ENCODE measurements around the gene DSCAML1. TPM values are rescaled to one million over a fixed set of nuclear protein-coding genes. Genes with fewer than 3 reads are reported as not detected.

The DSCAML1 gene
- total RNA-seq, 1 experiment from 2014 or later, result not detected

- ChIA-PET CTCF (no interaction called here), POLR2A (ENCODE audit: unreplicated experiment) (no interaction called here)
- Histone ChIP-seq H3K36me3 (ENCODE audit: low read depth, low read length) (no peaks in the 10 kb centered on the region), H3F3A (ENCODE audit: low read length, unreplicated experiment) (no peaks in the 10 kb centered on the region), H3K27ac (ENCODE audit: low read length) (no peak overlapping the region), H3K9me3 (ENCODE audit: low read length) (no peaks in the 10 kb centered on the region), H3K9ac (ENCODE audit: low read length) (no peak overlapping the region), H2AFZ (ENCODE audit: low read length) (no peak overlapping the region), H3K4me1 (ENCODE audit: insufficient read depth, low read length) (no peaks in the 10 kb centered on the region), H3K9me2 (replicated peaks; ENCODE audit: low read length) (no peaks in the 10 kb centered on the region), H3K4me2 (ENCODE audit: low read length) (no peak overlapping the region), H3K79me2 (ENCODE audit: low read length) (no peaks in the 10 kb centered on the region), H3K27me3 (ENCODE audit: low read length) (peaks cover 95% of the 10 kb centered on the region), H3K4me3 (ENCODE audit: low read length) (no peak overlapping the region), H4K20me1 (ENCODE audit: low read length) (no peaks in the 10 kb centered on the region)
- DNase-seq, result no peak
- TF ChIP-seq EZH2phosphoT487 (IDR thresholded peaks at IDR 0.05; ENCODE audit: borderline replicate concordance, low read length) (no peak), CTCF (conservative IDR thresholded peaks at IDR 0.05; ENCODE audit: low read depth, low read length) (no peak), EZH2 (IDR thresholded peaks at IDR 0.05; ENCODE audit: low read length, unreplicated experiment) (no peak)
- intact Hi-C loops (cut with micrococcal nuclease), result no loop called here
- ATAC-seq, result no peak
- BruUV-seq (replicated peaks), result no TSS peak
These were observed 208.0 kb downstream of the DSCAML1 start for GRCh38 chr11:117589063-117589462.

- intact Hi-C loops (cut with micrococcal nuclease), result no loop called here
- Histone ChIP-seq H4K20me1 (ENCODE audit: low read length) (no peaks in the 10 kb centered on the region), H3K9ac (ENCODE audit: low read length) (no peak overlapping the region), H3K4me1 (ENCODE audit: insufficient read depth, low read length) (no peaks in the 10 kb centered on the region), H2AFZ (ENCODE audit: low read length) (no peak overlapping the region), H3K9me3 (ENCODE audit: low read length) (no peaks in the 10 kb centered on the region), H3K79me2 (ENCODE audit: low read length) (no peaks in the 10 kb centered on the region), H3K27me3 (ENCODE audit: low read length) (peaks cover 90% of the 10 kb centered on the region), H3K27ac (ENCODE audit: low read length) (no peak overlapping the region), H3K4me3 (ENCODE audit: low read length) (no peak overlapping the region), H3K9me2 (replicated peaks; ENCODE audit: low read length) (no peaks in the 10 kb centered on the region), H3K4me2 (ENCODE audit: low read length) (no peak overlapping the region), H3F3A (ENCODE audit: low read length, unreplicated experiment) (no peaks in the 10 kb centered on the region), H3K36me3 (ENCODE audit: low read depth, low read length) (no peaks in the 10 kb centered on the region)
- ATAC-seq (no peak), DNase-seq (no peak)
- no TSS peak for BruUV-seq (replicated peaks)
- no peak for TF ChIP-seq EZH2phosphoT487 (IDR thresholded peaks at IDR 0.05; ENCODE audit: borderline replicate concordance, low read length)
- TF ChIP-seq EZH2 (IDR thresholded peaks at IDR 0.05; ENCODE audit: low read length, unreplicated experiment), result no peak
- no peak for TF ChIP-seq CTCF (conservative IDR thresholded peaks at IDR 0.05; ENCODE audit: low read depth, low read length)
- CTCF ChIA-PET, result no interaction called here
- POLR2A ChIA-PET (ENCODE audit: unreplicated experiment), result no interaction called here
These were observed 208.7 kb downstream of the DSCAML1 start for GRCh38 chr11:117588166-117588810.

GRCh38 chr11:117587416-117587815, 209.6 kb downstream of the DSCAML1 start:
- no peak for ATAC-seq
- CTCF ChIA-PET, result no interaction called here
- intact Hi-C loops (cut with micrococcal nuclease), result no loop called here

More at GRCh38 chr11:117587416-117587815, 209.6 kb downstream of the DSCAML1 start:
- Histone ChIP-seq H3K27ac (ENCODE audit: low read length) (no peak overlapping the region), H3K4me3 (ENCODE audit: low read length) (no peak overlapping the region), H3K79me2 (ENCODE audit: low read length) (no peaks in the 10 kb centered on the region), H3K9ac (ENCODE audit: low read length) (no peak overlapping the region), H3K9me2 (replicated peaks; ENCODE audit: low read length) (no peaks in the 10 kb centered on the region), H3K4me1 (ENCODE audit: insufficient read depth, low read length) (no peaks in the 10 kb centered on the region), H3K27me3 (ENCODE audit: low read length) (peaks cover 83% of the 10 kb centered on the region), H3K9me3 (ENCODE audit: low read length) (no peaks in the 10 kb centered on the region), H3K36me3 (ENCODE audit: low read depth, low read length) (no peaks in the 10 kb centered on the region), H4K20me1 (ENCODE audit: low read length) (no peaks in the 10 kb centered on the region), H3F3A (ENCODE audit: low read length, unreplicated experiment) (no peaks in the 10 kb centered on the region), H2AFZ (ENCODE audit: low read length) (no peak overlapping the region), H3K4me2 (ENCODE audit: low read length) (no peak overlapping the region)
- BruUV-seq (replicated peaks), result no TSS peak
- no peak for DNase-seq
- TF ChIP-seq EZH2 (IDR thresholded peaks at IDR 0.05; ENCODE audit: low read length, unreplicated experiment) (no peak), EZH2phosphoT487 (IDR thresholded peaks at IDR 0.05; ENCODE audit: borderline replicate concordance, low read length) (no peak), CTCF (conservative IDR thresholded peaks at IDR 0.05; ENCODE audit: low read depth, low read length) (no peak)
- POLR2A ChIA-PET (ENCODE audit: unreplicated experiment), result no interaction called here
